Erythroblast (primary cell): Measurements from ENCODE around the gene WDFY3.

Experiments
- GATA1 ChIP-seq: IDR thresholded peaks from 2 replicates; pipeline ENCODE4 v1.6.1; 2011; ENCODE audit warnings: low read depth, mild to moderate bottlenecking, control low read depth, low read length, moderate library complexity
- POLR2A ChIP-seq: IDR thresholded peaks from 2 replicates; pipeline ENCODE4 v1.6.1; 2011; ENCODE audit warnings: mild to moderate bottlenecking, low read length

DNA sequence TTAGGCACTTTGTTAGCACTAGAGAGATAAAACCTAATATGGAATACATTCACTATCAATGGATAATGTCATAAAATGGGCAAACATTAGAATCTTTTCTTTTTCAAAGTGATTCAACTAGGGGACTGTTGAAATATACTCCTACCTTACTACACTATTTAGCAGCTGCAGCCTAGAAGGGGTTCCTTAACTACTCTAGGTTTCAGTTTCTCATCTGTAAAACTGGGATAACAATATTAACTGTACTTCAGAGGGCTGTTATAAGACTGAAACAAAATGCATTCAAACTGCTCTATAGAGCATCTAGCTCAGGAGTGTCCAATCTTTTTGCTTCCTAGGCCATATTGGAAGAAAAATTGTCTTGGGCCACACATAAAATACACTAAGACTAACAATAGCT, 236.1 kb downstream of the WDFY3 start:
- TF ChIP-seq POLR2A (no peak), GATA1 (no peak)
